GM18526 (cell line): ENCODE data around the gene KANK3.

Experiments used
- POLR2A ChIP-seq: IDR thresholded peaks from 3 replicates; pipeline ENCODE4 v1.6.1; 2011; ENCODE audit not compliant: insufficient read length; ENCODE audit errors: extremely low read depth

Gene KANK3

GRCh38 chr19:8323781-8324185 is 19.3 kb downstream of the KANK3 start:
- no peak for TF ChIP-seq POLR2A

GRCh38 chr19:8322638-8322997 is 20.4 kb downstream of the KANK3 start:
- TF ChIP-seq POLR2A: no peak

- TF ChIP-seq POLR2A: no peak
These were observed 20.9 kb downstream of the KANK3 start for GRCh38 chr19:8321986-8322637.

- TF ChIP-seq POLR2A: peak; percentile 93
These were observed 21.7 kb downstream of the KANK3 start, which contains the start of the genes NDUFA7 and RPS28 for GRCh38 chr19:8321067-8321985. Gene NDUFA7, minus strand, starts transcription at chr19:8321375. Its CDS starts 17 bp downstream, at chr19:8321358. Gene RPS28, plus strand, starts transcription at chr19:8321496. Its CDS starts 35 bp downstream, at chr19:8321531.

- no peak for TF ChIP-seq POLR2A
These were observed 22.4 kb downstream of the KANK3 start for GRCh38 chr19:8320564-8321066.

GRCh38 chr19:8319807-8320520 is 23.1 kb downstream of the KANK3 start:
- TF ChIP-seq POLR2A: no peak

- TF ChIP-seq POLR2A: no peak
These were observed 26.5 kb downstream of the KANK3 start for GRCh38 chr19:8316351-8317125.

GRCh38 chr19:8311461-8312260 is 31.4 kb downstream of the KANK3 start:
- TF ChIP-seq POLR2A: no peak

- TF ChIP-seq POLR2A: no peak
These were observed 32.6 kb downstream of the KANK3 start for GRCh38 chr19:8310342-8311055.

GRCh38 chr19:8308891-8309291 is 34.2 kb downstream of the KANK3 start:
- no peak for TF ChIP-seq POLR2A

- TF ChIP-seq POLR2A: peak; percentile 77
These were observed 34.8 kb downstream of the KANK3 start, which contains the start of gene CD320 for GRCh38 chr19:8307965-8308866. Gene CD320, minus strand, starts transcription at chr19:8308358. Its CDS starts 68 bp downstream, at chr19:8308290.

GRCh38 chr19:8307400-8307964 is 35.6 kb downstream of the KANK3 start:
- TF ChIP-seq POLR2A: no peak
